WTC11 (cell line): Measurements from ENCODE around the gene TNPO1. TPM values are rescaled to one million over a fixed set of nuclear protein-coding genes. Genes with fewer than 3 reads are reported as not detected.
A peak's percentile ranks its signal among the peaks of the same experiment; 100 is the strongest.

Source experiments
- ATAC-seq: fragments of 200-7000 bp; cut with Tn5 transposase; 2 replicates; pipeline ENCODE4 v1.10.0; 2021; ENCODE audit warnings: mild to moderate bottlenecking, moderate library complexity
- Bru-seq: library from RNA; stranded (reverse); fragments of 400-500 nt; gene quantifications from one replicate; lab custom pipeline; 2021; lab: Mats Ljungman, UMichigan
- CTCF ChIA-PET: fragments of 300-600 bp; sonication (Branson Sonifier 250); formaldehyde crosslinking; loops from one replicate; lab custom pipeline; 2021; ENCODE audit warnings: antibody characterized with exemption; lab: Charles Lee
- POLR2A ChIA-PET: fragments of 350-600 bp; sonication (Branson Sonifier 250); formaldehyde crosslinking; loops from one replicate; lab custom pipeline; 2021; ENCODE audit warnings: antibody characterized with exemption; lab: Charles Lee
- DNase-seq: peaks from one replicate; pipeline ENCODE4 v3.0.0; 2021; ENCODE audit warnings: low spot score
- H3K27ac Mint-ChIP-seq: 2 replicates; pipeline ENCODE4 v1.8.0; 2021; ENCODE audit warnings: mixed read lengths
- H3K27me3 Mint-ChIP-seq: 2 replicates; pipeline ENCODE4 v1.8.0; 2021; ENCODE audit warnings: low read depth, mild to moderate bottlenecking, moderate library complexity, mixed read lengths
- H3K36me3 Mint-ChIP-seq: 2 replicates; pipeline ENCODE4 v1.8.0; 2021; ENCODE audit warnings: mixed read lengths
- H3K4me1 Mint-ChIP-seq: 2 replicates; pipeline ENCODE4 v1.8.0; 2022; ENCODE audit warnings: mixed read lengths
- H3K4me3 Mint-ChIP-seq: 2 replicates; pipeline ENCODE4 v1.8.0; 2021; ENCODE audit warnings: mild to moderate bottlenecking, moderate library complexity, mixed read lengths
- H3K9me3 Mint-ChIP-seq: 2 replicates; pipeline ENCODE4 v1.8.0; 2021; ENCODE audit warnings: mixed read lengths
- CREB1 ChIP-seq: sonication (generic); formaldehyde crosslinking; IDR thresholded peaks from 2 replicates; pipeline ENCODE4 v1.8.0; 2023; ENCODE audit warnings: mild to moderate bottlenecking, missing genetic modification reagents
- ETV6 ChIP-seq: sonication (generic); formaldehyde crosslinking; IDR thresholded peaks from 2 replicates; pipeline ENCODE4 v1.8.1; 2022; ENCODE audit warnings: mild to moderate bottlenecking, missing genetic modification reagents
- FOXK1 ChIP-seq: sonication (generic); formaldehyde crosslinking; IDR thresholded peaks from 2 replicates; pipeline ENCODE4 v1.8.0; 2022; ENCODE audit warnings: mild to moderate bottlenecking, moderate library complexity, missing genetic modification reagents
- FOXP4 ChIP-seq: sonication (generic); formaldehyde crosslinking; IDR thresholded peaks from 2 replicates; pipeline ENCODE4 v1.8.0; 2022; ENCODE audit warnings: mild to moderate bottlenecking, missing genetic modification reagents
- JAZF1 ChIP-seq: fragments of 250-450 bp; sonication (Bioruptor Pico); IDR thresholded peaks from 2 replicates; pipeline ENCODE4 v1.9.0; 2021; ENCODE audit warnings: moderate library complexity, mild to moderate bottlenecking, inconsistent platforms
- JUN ChIP-seq: sonication (generic); formaldehyde crosslinking; IDR thresholded peaks from 2 replicates; pipeline ENCODE4 v1.8.0; 2023; ENCODE audit warnings: mild to moderate bottlenecking, missing genetic modification reagents
- MXD4 ChIP-seq: fragments of 250-450 bp; sonication (Bioruptor Pico); IDR thresholded peaks from 2 replicates; pipeline ENCODE4 v1.8.0; 2021; ENCODE audit warnings: mild to moderate bottlenecking, moderate library complexity, borderline replicate concordance
- NFE2L1 ChIP-seq: sonication (generic); formaldehyde crosslinking; IDR thresholded peaks from 2 replicates; pipeline ENCODE4 v1.8.1; 2023; ENCODE audit warnings: missing genetic modification reagents
- NR1H2 ChIP-seq: sonication (generic); formaldehyde crosslinking; IDR thresholded peaks from 2 replicates; pipeline ENCODE4 v1.9.0; 2021; ENCODE audit warnings: mild to moderate bottlenecking, moderate library complexity, missing genetic modification reagents
- NR3C1 ChIP-seq: sonication (generic); formaldehyde crosslinking; conservative IDR thresholded peaks from 2 replicates; pipeline ENCODE4 v1.8.1; 2023; ENCODE audit warnings: low read depth, mild to moderate bottlenecking, missing genetic modification reagents
- OVOL2 ChIP-seq: fragments of 250-450 bp; sonication (Bioruptor Pico); IDR thresholded peaks from 2 replicates; pipeline ENCODE4 v1.9.0; 2021; ENCODE audit warnings: mild to moderate bottlenecking, borderline replicate concordance
- SMAD3 ChIP-seq: sonication (generic); formaldehyde crosslinking; IDR thresholded peaks from 2 replicates; pipeline ENCODE4 v1.8.0; 2022; ENCODE audit warnings: missing genetic modification reagents, mild to moderate bottlenecking, borderline replicate concordance
- ZBTB21 ChIP-seq: sonication (generic); formaldehyde crosslinking; IDR thresholded peaks from 2 replicates; pipeline ENCODE4 v1.8.1; 2023; ENCODE audit warnings: mild to moderate bottlenecking, missing genetic modification reagents, borderline replicate concordance
- ZNF219 ChIP-seq: sonication (generic); formaldehyde crosslinking; IDR thresholded peaks from 2 replicates; pipeline ENCODE4 v1.8.0; 2023; ENCODE audit warnings: missing genetic modification reagents, mild to moderate bottlenecking, borderline replicate concordance
- ZNF396 ChIP-seq: fragments of 250-450 bp; sonication (Bioruptor Pico); IDR thresholded peaks from 2 replicates; pipeline ENCODE4 v1.8.0; 2021; ENCODE audit warnings: mild to moderate bottlenecking, moderate library complexity, borderline replicate concordance
- ZNF532 ChIP-seq: fragments of 250-450 bp; sonication (Bioruptor Pico); IDR thresholded peaks from 2 replicates; pipeline ENCODE4 v1.9.0; 2021; ENCODE audit warnings: mild to moderate bottlenecking, borderline replicate concordance
- ZNF671 ChIP-seq: fragments of 250-450 bp; sonication (Bioruptor Pico); IDR thresholded peaks from 2 replicates; pipeline ENCODE4 v1.8.0; 2021; ENCODE audit warnings: mild to moderate bottlenecking
- long read RNA-seq, 3 experiments: library from RNA in 1 of 3; library from capped mRNA in 1 of 3; library from polyadenylated mRNA in 1 of 3; unstranded in 2 of 3; stranded (forward) in 1 of 3; transcript quantifications; one replicate each; pipeline ENCODE4 v2.0.0, GENCODE V29; 2021
- total RNA-seq: library from RNA; stranded (reverse); gene quantifications from 3 replicates; pipeline ENCODE4 v1.2.3, GENCODE V29; 2021
- TF ChIP-seq, protein P1 (sequence below): sonication (generic); formaldehyde crosslinking; IDR thresholded peaks from 2 replicates; pipeline ENCODE4 v1.8.1; 2023; ENCODE audit warnings: mild to moderate bottlenecking, missing genetic modification reagents, borderline replicate concordance
- TF ChIP-seq, protein P2 (sequence below): sonication (generic); formaldehyde crosslinking; IDR thresholded peaks from 2 replicates; pipeline ENCODE4 v1.8.0; 2023; ENCODE audit warnings: missing genetic modification reagents
- TF ChIP-seq, protein P3 (sequence below): sonication (generic); formaldehyde crosslinking; IDR thresholded peaks from 2 replicates; pipeline ENCODE4 v1.8.1; 2023; ENCODE audit warnings: mild to moderate bottlenecking, missing genetic modification reagents, moderate library complexity
- TF ChIP-seq, protein P4 (sequence below): sonication (generic); formaldehyde crosslinking; IDR thresholded peaks from 2 replicates; pipeline ENCODE4 v1.8.1; 2022; ENCODE audit warnings: missing genetic modification reagents, borderline replicate concordance

The TNPO1 gene
- 132 to 150 TPM (median 134 TPM) in 3 replicates for total RNA-seq
- Bru-seq, nascent RNA: percentile 94 among the genes with signal in this experiment
- long read RNA-seq, experiment 1, full-length matches to known transcripts: 74 of 268 reads
- long read RNA-seq, experiment 1, partial matches to known transcripts: 47 of 268 reads
- long read RNA-seq, experiment 1, other reads (novel, unspliced or antisense): 147 of 268 reads
- long read RNA-seq, experiment 2, full-length matches to known transcripts: 23 of 172 reads
- long read RNA-seq, experiment 2, partial matches to known transcripts: 38 of 172 reads
- long read RNA-seq, experiment 2, other reads (novel, unspliced or antisense): 111 of 172 reads
- long read RNA-seq, experiment 3, full-length matches to known transcripts: 29 of 63 reads
- long read RNA-seq, experiment 3, partial matches to known transcripts: 8 of 63 reads
- long read RNA-seq, experiment 3, other reads (novel, unspliced or antisense): 26 of 63 reads

- DNase-seq (peak; percentile 91), ATAC-seq (peak; percentile 88)
- H3K36me3 Mint-ChIP-seq: no peaks in the 10 kb centered on the region
- no peaks in the 10 kb centered on the region for H3K9me3 Mint-ChIP-seq
- ChIA-PET POLR2A (interaction anchor here (0.7 to 2.1 kb wide), 4 partner anchors 26 to 496 kb away, joined by 3 to 5 read pairs (median 3); partner anchors contain the start of genes MRPS27 and PTCD2), CTCF (interaction anchor here (1.0 to 2.7 kb wide), 2 partner anchors 13 to 205 kb away, joined by 6 to 16 read pairs; no protein-coding TSS in a partner anchor)
- peaks cover 25% of the 10 kb centered on the region for H3K4me1 Mint-ChIP-seq
- H3K27me3 Mint-ChIP-seq: no peaks in the 10 kb centered on the region
- peak within 1 kb of the TSS; percentile 99 for H3K4me3 Mint-ChIP-seq
- peak within 1 kb of the TSS; percentile 89 for H3K27ac Mint-ChIP-seq
- no peak for TF ChIP-seq ZNF396 (CRISPR knock-in tag)
- no peak for TF ChIP-seq NFE2L1 (CRISPR knock-in tag)
- no peak for TF ChIP-seq JUN (CRISPR knock-in tag)
- TF ChIP-seq OVOL2 (CRISPR knock-in tag): no peak
- TF ChIP-seq JAZF1: no peak
- peak; percentile 65; the same call in 1 of the 2 replicates for TF ChIP-seq SMAD3
- TF ChIP-seq, protein P1, sequence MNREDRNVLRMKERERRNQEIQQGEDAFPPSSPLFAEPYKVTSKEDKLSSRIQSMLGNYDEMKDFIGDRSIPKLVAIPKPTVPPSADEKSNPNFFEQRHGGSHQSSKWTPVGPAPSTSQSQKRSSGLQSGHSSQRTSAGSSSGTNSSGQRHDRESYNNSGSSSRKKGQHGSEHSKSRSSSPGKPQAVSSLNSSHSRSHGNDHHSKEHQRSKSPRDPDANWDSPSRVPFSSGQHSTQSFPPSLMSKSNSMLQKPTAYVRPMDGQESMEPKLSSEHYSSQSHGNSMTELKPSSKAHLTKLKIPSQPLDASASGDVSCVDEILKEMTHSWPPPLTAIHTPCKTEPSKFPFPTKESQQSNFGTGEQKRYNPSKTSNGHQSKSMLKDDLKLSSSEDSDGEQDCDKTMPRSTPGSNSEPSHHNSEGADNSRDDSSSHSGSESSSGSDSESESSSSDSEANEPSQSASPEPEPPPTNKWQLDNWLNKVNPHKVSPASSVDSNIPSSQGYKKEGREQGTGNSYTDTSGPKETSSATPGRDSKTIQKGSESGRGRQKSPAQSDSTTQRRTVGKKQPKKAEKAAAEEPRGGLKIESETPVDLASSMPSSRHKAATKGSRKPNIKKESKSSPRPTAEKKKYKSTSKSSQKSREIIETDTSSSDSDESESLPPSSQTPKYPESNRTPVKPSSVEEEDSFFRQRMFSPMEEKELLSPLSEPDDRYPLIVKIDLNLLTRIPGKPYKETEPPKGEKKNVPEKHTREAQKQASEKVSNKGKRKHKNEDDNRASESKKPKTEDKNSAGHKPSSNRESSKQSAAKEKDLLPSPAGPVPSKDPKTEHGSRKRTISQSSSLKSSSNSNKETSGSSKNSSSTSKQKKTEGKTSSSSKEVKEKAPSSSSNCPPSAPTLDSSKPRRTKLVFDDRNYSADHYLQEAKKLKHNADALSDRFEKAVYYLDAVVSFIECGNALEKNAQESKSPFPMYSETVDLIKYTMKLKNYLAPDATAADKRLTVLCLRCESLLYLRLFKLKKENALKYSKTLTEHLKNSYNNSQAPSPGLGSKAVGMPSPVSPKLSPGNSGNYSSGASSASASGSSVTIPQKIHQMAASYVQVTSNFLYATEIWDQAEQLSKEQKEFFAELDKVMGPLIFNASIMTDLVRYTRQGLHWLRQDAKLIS (CRISPR knock-in tag): no peak
- TF ChIP-seq ZNF532 (CRISPR knock-in tag): no peak
- TF ChIP-seq ZBTB21 (CRISPR knock-in tag): no peak
- TF ChIP-seq NR3C1 (CRISPR knock-in tag): no peak
- no peak for TF ChIP-seq NR1H2
- no peak for TF ChIP-seq MXD4 (CRISPR knock-in tag)
- TF ChIP-seq, protein P2, sequence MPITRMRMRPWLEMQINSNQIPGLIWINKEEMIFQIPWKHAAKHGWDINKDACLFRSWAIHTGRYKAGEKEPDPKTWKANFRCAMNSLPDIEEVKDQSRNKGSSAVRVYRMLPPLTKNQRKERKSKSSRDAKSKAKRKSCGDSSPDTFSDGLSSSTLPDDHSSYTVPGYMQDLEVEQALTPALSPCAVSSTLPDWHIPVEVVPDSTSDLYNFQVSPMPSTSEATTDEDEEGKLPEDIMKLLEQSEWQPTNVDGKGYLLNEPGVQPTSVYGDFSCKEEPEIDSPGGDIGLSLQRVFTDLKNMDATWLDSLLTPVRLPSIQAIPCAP: no peak
- TF ChIP-seq, protein P3, sequence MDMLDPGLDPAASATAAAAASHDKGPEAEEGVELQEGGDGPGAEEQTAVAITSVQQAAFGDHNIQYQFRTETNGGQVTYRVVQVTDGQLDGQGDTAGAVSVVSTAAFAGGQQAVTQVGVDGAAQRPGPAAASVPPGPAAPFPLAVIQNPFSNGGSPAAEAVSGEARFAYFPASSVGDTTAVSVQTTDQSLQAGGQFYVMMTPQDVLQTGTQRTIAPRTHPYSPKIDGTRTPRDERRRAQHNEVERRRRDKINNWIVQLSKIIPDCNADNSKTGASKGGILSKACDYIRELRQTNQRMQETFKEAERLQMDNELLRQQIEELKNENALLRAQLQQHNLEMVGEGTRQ: no peak
- TF ChIP-seq ZNF671 (CRISPR knock-in tag): no peak
- TF ChIP-seq CREB1 (CRISPR knock-in tag): 0 out of 2 replicates have a peak, but pooled peaks have one; percentile 36
- TF ChIP-seq ZNF219 (CRISPR knock-in tag): no peak
- 0 out of 2 replicates have a peak, but pooled peaks have one; percentile 37 for TF ChIP-seq ETV6 (CRISPR knock-in tag)
- TF ChIP-seq, protein P4, sequence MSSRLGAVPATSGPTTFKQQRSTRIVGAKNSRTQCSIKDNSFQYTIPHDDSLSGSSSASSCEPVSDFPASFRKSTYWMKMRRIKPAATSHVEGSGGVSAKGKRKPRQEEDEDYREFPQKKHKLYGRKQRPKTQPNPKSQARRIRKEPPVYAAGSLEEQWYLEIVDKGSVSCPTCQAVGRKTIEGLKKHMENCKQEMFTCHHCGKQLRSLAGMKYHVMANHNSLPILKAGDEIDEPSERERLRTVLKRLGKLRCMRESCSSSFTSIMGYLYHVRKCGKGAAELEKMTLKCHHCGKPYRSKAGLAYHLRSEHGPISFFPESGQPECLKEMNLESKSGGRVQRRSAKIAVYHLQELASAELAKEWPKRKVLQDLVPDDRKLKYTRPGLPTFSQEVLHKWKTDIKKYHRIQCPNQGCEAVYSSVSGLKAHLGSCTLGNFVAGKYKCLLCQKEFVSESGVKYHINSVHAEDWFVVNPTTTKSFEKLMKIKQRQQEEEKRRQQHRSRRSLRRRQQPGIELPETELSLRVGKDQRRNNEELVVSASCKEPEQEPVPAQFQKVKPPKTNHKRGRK (CRISPR knock-in tag): no peak
- TF ChIP-seq FOXK1: no peak; the same call in 1 of the 2 replicates
- no peak; the same call in 1 of the 2 replicates for TF ChIP-seq FOXP4 (CRISPR knock-in tag)
Observed at GRCh38 chr5:72816284-72817075, at the start of gene TNPO1. Gene TNPO1 (plus strand): TSS chr5:72816661. CDS start chr5:72816738, 77 bp downstream.
